Activated CD8-positive, alpha-beta T cell treated with anti-CD3 and anti-CD28 coated beads, Interleukin-2, amount 10 ng/mL, durations not matched to agents 7 days and 5 days (primary cell): ENCODE data around the gene EXOSC5. TPM values are rescaled to one million over a fixed set of nuclear protein-coding genes. Genes with fewer than 3 reads are reported as not detected.
"Not testable (repeated sequence)": the region's sequence is repeated elsewhere in the genome, so short reads cannot be mapped to it uniquely, and the experiment has no call there.

Source experiments
- ATAC-seq: fragments of 150-1000 bp; cut with Tn5 transposase; one replicate; pipeline ENCODE4 v1.10.0; 2021; ENCODE audit warnings: moderate library complexity
- CTCF ChIA-PET: fragments of 350-600 bp; sonication (Branson Sonifier 250); formaldehyde crosslinking; loops from one replicate; lab custom pipeline; 2021; ENCODE audit warnings: antibody characterized with exemption; lab: Charles Lee
- POLR2A ChIA-PET: fragments of 350-600 bp; sonication (Branson Sonifier 250); formaldehyde crosslinking; loops from one replicate; lab custom pipeline; 2021; ENCODE audit warnings: antibody characterized with exemption; lab: Charles Lee
- DNase-seq: peaks from one replicate; pipeline ENCODE4 v3.0.0-alpha.2; 2020
- H3K27ac Mint-ChIP-seq: one replicate; pipeline ENCODE4 v1.8.0; 2021; ENCODE audit warnings: mild to moderate bottlenecking, mixed read lengths
- H3K27me3 Mint-ChIP-seq: one replicate; pipeline ENCODE4 v1.8.0; 2021; ENCODE audit warnings: low read depth, mixed read lengths
- H3K36me3 Mint-ChIP-seq: one replicate; pipeline ENCODE4 v1.8.0; 2021; ENCODE audit warnings: low read depth, mixed read lengths
- H3K4me1 Mint-ChIP-seq: one replicate; pipeline ENCODE4 v1.8.0; 2021; ENCODE audit warnings: low read depth, mixed read lengths
- H3K4me3 Mint-ChIP-seq: one replicate; pipeline ENCODE4 v1.8.0; 2021; ENCODE audit warnings: mild to moderate bottlenecking, mixed read lengths
- H3K9me3 Mint-ChIP-seq: one replicate; pipeline ENCODE4 v1.8.0; 2022; ENCODE audit warnings: mixed read lengths; ENCODE audit not compliant: insufficient read depth
- total RNA-seq, 2 experiments: library from RNA; stranded (reverse); gene quantifications; one replicate each; pipeline ENCODE4 v1.2.3, GENCODE V29; 2021

Gene EXOSC5
- total RNA-seq, 2 experiments from 2014 or later, result 25.3 to 26.6 TPM

DNA sequence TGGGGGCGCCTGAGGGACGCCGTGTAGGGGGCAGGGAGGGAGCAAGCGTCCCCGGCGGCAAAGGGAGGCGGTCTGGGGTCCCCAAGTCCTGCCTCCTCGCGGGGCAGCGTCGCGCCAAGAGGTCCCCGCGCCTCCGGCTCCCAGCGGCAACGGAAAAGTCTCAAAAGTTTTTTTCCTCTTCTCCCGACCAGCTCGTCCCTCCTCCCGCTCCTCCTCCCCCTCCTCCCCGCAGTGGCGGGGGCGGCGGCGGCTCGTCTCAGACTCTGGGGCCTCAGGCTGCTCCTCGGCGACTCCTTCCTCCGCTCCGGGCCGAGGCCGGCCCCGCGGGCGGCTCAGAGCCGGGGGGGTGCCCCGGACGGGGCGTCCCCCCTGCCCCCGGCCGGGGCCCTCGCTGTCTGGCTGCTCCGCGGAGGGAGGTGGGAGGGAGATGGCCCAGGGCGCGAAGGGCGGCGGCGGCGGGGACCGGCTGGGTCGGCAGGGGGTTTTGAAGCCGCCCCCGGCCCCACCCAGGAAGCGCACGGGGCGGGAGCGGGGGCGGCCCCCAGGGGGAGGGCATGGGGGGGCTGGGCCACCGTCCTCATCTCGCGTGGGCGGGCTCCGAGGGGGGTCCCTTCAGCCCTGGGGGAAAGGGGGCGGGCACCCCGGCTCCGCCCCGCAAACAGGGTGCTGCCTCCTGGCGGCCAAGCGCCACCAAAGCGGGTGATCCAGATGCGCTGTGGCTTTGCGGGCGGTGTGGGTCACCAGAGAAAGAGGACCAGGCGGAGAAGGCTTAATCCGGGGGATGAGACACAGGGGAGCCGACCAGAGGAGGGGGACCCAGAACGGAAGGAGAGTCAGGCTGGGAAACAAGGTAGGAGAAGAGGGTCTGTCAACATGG, 43.5 kb downstream of the EXOSC5 start, which contains the start of gene TGFB1:
TSS of gene TGFB1 (minus strand) at position 457 of the 877 bp plus-strand sequence. CDS start 878 bp downstream, outside the sequence.
- DNase-seq (peak; percentile 95), ATAC-seq (peak; percentile 54)
- Mint-ChIP-seq H3K4me3 (peak within 1 kb of the TSS; percentile 90), H3K27me3 (no peaks in the 10 kb centered on the region), H3K4me1 (peaks cover 66% of the 10 kb centered on the region), H3K36me3 (peaks cover 51% of the 10 kb centered on the region), H3K27ac (peak within 1 kb of the TSS; percentile 98), H3K9me3 (no peaks in the 10 kb centered on the region)
- ChIA-PET POLR2A (interaction anchor here (1.5 to 3.1 kb wide), 5 partner anchors 10 to 91 kb away, joined by 5 to 27 read pairs (median 13); partner anchors contain the start of gene B9D2), CTCF (interaction anchor here (0.6 to 3.2 kb wide), 7 partner anchors 10 to 91 kb away, joined by 3 to 31 read pairs (median 6); partner anchors contain the start of gene B9D2)

DNA sequence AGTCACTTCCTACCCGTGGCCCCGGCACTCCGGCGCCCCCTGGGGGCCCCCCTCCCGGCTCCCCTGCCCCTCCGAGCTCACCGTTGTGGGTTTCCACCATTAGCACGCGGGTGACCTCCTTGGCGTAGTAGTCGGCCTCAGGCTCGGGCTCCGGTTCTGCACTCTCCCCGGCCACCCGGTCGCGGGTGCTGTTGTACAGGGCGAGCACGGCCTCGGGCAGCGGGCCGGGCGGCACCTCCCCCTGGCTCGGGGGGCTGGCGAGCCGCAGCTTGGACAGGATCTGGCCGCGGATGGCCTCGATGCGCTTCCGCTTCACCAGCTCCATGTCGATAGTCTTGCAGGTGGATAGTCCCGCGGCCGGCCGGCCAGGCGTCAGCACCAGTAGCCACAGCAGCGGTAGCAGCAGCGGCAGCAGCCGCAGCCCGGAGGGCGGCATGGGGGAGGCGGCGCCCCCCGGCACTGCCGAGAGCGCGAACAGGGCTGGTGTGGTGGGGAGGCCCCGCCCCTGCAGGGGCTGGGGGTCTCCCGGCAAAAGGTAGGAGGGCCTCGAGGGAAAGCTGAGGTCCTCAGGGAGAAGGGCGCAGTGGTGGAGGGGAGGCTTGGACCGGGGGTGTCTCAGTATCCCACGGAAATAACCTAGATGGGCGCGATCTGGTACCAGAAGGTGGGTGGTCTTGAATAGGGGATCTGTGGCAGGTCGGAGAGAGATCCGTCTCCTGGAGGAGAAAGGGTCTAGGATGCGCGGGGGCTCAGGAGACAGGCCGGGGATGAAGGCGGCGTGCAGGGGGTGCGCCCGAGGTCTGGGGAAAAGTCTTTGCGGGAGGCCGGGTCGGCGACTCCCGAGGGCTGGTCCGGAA, 44.3 kb downstream of the EXOSC5 start:
- POLR2A ChIA-PET, result interaction anchor here (0.6 to 3.1 kb wide), 9 partner anchors 11 to 150 kb away, joined by 3 to 27 read pairs (median 6); partner anchors contain the start of gene B9D2
- Mint-ChIP-seq H3K27me3 (no peaks in the 10 kb centered on the region), H3K27ac (peak overlapping the region; percentile 98), H3K4me1 (peaks cover 64% of the 10 kb centered on the region), H3K36me3 (peaks cover 57% of the 10 kb centered on the region), H3K4me3 (peak overlapping the region; percentile 90), H3K9me3 (no peaks in the 10 kb centered on the region)
- ATAC-seq (peak; percentile 12), DNase-seq (peak; percentile 85)
- CTCF ChIA-PET, result interaction anchor here (0.6 to 3.2 kb wide), 14 partner anchors 11 to 90 kb away, joined by 3 to 31 read pairs (median 4); partner anchors contain the start of genes B9D2, CCDC97, DMAC2 and HNRNPUL1

DNA sequence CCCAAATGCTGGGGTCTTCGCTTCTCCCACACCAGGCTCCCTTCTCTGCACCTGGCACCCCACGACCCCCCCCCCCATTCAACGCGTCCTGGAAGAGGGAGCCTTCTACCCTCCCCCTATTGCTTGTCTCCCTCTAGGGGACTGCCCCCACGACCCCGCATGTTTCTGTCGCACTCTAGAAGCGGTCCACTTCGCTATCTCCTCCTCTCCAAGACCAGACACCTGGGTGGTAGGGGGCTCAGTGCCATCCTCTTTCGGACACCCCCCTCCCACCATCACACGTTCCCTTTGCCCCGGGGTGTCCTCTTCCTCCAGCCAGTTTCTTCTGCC, 44.9 kb downstream of the EXOSC5 start:
- Mint-ChIP-seq H3K9me3 (no peaks in the 10 kb centered on the region), H3K4me1 (peaks cover 58% of the 10 kb centered on the region), H3K27me3 (no peaks in the 10 kb centered on the region), H3K27ac (peak overlapping the region; percentile 98), H3K36me3 (peaks cover 61% of the 10 kb centered on the region), H3K4me3 (peak overlapping the region; percentile 90)
- DNase-seq, result no peak
- ATAC-seq, result no peak
- ChIA-PET POLR2A (interaction anchor here (0.6 to 3.1 kb wide), 9 partner anchors 11 to 149 kb away, joined by 3 to 27 read pairs (median 6); partner anchors contain the start of gene B9D2), CTCF (interaction anchor here (0.6 to 3.2 kb wide), 13 partner anchors 9 to 89 kb away, joined by 3 to 31 read pairs (median 6); partner anchors contain the start of genes B9D2, CCDC97, DMAC2 and HNRNPUL1)

GRCh38 chr19:41351339-41352245, 45.6 kb downstream of the EXOSC5 start:
- Mint-ChIP-seq H3K27me3 (no peaks in the 10 kb centered on the region), H3K4me3 (peak overlapping the region; percentile 90), H3K27ac (peak overlapping the region; percentile 98), H3K4me1 (peaks cover 51% of the 10 kb centered on the region), H3K9me3 (no peaks in the 10 kb centered on the region), H3K36me3 (peaks cover 58% of the 10 kb centered on the region)
- ChIA-PET POLR2A (interaction anchor here (0.6 to 3.1 kb wide), 13 partner anchors 10 to 148 kb away, joined by 3 to 27 read pairs (median 4); partner anchors contain the start of genes B9D2 and CCDC97), CTCF (interaction anchor here (0.6 to 3.2 kb wide), 17 partner anchors 9 to 247 kb away, joined by 3 to 31 read pairs (median 4); partner anchors contain the start of genes B9D2, CCDC97, DMAC2 and HNRNPUL1)
- peak; percentile 60 for ATAC-seq
- peak; percentile 89 for DNase-seq

DNA sequence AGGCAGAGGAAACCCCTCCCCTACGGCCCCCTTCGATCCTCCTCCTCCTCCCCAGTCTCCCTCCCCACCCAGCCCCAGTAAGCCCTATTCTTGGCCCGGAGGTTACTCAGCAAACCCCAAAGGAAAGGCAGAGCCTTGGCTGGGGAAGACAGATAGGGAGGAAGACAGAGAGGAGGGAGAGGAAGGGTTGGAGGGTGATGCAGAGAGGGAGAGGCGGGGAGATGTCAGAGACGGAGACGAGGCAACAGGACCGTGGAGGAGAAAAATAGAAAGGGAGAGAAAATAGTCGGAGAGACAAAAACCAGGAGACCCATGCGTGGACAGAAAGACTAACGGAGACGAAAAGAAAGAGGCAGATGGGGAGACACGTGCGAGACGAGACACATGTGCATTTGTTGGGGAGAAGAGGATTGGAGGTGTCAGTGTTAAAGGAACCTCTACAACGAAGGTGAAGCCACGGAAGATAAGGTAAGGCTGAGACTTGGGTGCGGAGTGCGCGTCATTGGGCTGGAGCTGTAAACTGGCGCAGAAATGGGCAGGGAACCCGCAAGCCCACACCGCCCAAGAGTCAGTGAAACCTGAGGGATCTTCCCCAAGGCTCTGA, 46.3 kb downstream of the EXOSC5 start:
- H3K36me3 Mint-ChIP-seq, result peaks cover 59% of the 10 kb centered on the region
- peaks cover 47% of the 10 kb centered on the region for H3K4me1 Mint-ChIP-seq
- H3K27ac Mint-ChIP-seq, result peak overlapping the region; percentile 98
- peak overlapping the region; percentile 90 for H3K4me3 Mint-ChIP-seq
- DNase-seq (no peak), ATAC-seq (no peak)
- POLR2A ChIA-PET, result interaction anchor here (0.7 to 3.1 kb wide), 8 partner anchors 13 to 88 kb away, joined by 3 to 27 read pairs (median 6); partner anchors contain the start of genes B9D2 and CCDC97
- CTCF ChIA-PET, result interaction anchor here (0.6 to 3.2 kb wide), 9 partner anchors 8 to 246 kb away, joined by 3 to 31 read pairs (median 3); partner anchors contain the start of genes B9D2 and HNRNPUL1
- no peaks in the 10 kb centered on the region for H3K27me3 Mint-ChIP-seq
- H3K9me3 Mint-ChIP-seq, result no peaks in the 10 kb centered on the region

- Mint-ChIP-seq H3K36me3 (peaks cover 73% of the 10 kb centered on the region), H3K4me1 (peaks cover 61% of the 10 kb centered on the region)
- ChIA-PET POLR2A (interaction anchor here (0.7 to 1.5 kb wide), 2 partner anchors 20 to 64 kb away, joined by 3 to 4 read pairs; no protein-coding TSS in a partner anchor), CTCF (interaction anchor here (1.2 kb wide), 1 partner anchor 38 kb away, joined by 3 read pairs; no protein-coding TSS in a partner anchor)
- ATAC-seq, H3K27me3 Mint-ChIP-seq, H3K4me3 Mint-ChIP-seq, H3K9me3 Mint-ChIP-seq, DNase-seq, H3K27ac Mint-ChIP-seq: not testable (repeated sequence)
Measured at GRCh38 chr19:41346916-41347315, 50.2 kb downstream of the EXOSC5 start.

- peaks cover 71% of the 10 kb centered on the region for H3K36me3 Mint-ChIP-seq
- no peaks in the 10 kb centered on the region for H3K27me3 Mint-ChIP-seq
- no peaks in the 10 kb centered on the region for H3K9me3 Mint-ChIP-seq
- ChIA-PET POLR2A (interaction anchor here (0.6 kb wide), 1 partner anchor 21 kb away, joined by 3 read pairs; no protein-coding TSS in a partner anchor), CTCF (no interaction called here)
- H3K4me1 Mint-ChIP-seq, result peaks cover 61% of the 10 kb centered on the region
- DNase-seq (no peak), ATAC-seq (no peak)
- peak overlapping the region; percentile 60 for H3K27ac Mint-ChIP-seq
- H3K4me3 Mint-ChIP-seq, result no peak overlapping the region
Measured at GRCh38 chr19:41344162-41344561, 53.0 kb downstream of the EXOSC5 start.

DNA sequence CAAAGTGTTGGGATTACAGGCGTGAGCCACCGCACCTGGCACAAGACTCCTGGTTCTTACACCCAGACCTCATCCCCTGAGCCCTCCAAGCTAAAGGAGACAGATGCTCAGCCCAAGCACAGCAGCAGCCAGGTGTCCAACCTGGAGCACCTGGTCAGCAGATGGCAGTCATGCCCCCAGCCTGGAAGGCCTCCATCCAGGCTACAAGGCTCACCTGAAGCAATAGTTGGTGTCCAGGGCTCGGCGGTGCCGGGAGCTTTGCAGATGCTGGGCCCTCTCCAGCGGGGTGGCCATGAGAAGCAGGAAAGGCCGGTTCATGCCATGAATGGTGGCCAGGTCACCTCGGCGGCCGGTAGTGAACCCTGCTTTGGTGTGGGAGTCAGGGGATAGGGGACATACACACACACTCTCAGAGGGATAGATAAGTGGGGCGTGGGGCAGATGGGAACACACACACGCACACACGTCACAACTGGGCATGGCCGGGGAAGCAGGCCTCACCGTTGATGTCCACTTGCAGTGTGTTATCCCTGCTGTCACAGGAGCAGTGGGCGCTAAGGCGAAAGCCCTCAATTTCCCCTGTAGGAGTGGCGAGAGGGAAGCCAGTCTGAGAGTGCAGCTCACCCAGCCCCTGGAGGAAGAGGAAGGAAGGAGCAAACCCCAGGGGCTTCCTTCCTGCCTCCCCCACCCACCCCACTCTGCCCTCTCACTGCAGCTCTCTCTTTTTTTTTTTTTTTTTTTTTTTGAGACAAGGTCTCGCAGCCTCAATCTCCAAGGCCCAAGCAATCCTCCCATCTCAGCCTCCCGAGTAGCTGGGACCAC, 55.3 kb downstream of the EXOSC5 start:
- Mint-ChIP-seq H3K4me3 (peak overlapping the region; percentile 40), H3K36me3 (peaks cover 67% of the 10 kb centered on the region), H3K4me1 (peaks cover 54% of the 10 kb centered on the region), H3K27ac (peak overlapping the region; percentile 73), H3K9me3 (no peaks in the 10 kb centered on the region), H3K27me3 (no peaks in the 10 kb centered on the region)
- ATAC-seq (peak; percentile 68), DNase-seq (peak; percentile 58)
- ChIA-PET POLR2A (interaction anchor here (0.9 kb wide), 1 partner anchor 11 kb away, joined by 5 read pairs; no protein-coding TSS in a partner anchor), CTCF (interaction anchor here (1.1 to 1.4 kb wide), 4 partner anchors 9 to 78 kb away, joined by 3 read pairs; partner anchors contain the start of gene HNRNPUL1)

DNA sequence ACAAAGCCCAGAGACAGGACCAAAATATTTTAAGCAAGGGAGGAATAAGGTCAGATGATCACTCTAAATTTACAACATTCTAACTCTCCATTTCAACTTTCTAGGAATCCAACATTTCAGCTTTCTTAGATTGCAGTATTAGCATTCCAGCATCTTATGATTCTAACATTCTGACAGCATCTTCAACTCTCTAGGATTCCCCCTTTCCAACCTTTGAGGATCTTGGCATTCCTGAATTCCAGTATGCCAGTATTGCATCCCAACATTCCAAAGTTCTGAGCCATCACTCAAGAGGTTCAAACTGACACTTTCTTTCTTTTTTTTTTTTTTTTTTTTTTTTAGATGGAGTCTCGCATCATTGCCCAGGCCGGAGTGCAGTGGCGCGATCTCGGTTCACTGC, 57.2 kb downstream of the EXOSC5 start:
- Mint-ChIP-seq H3K27me3 (no peaks in the 10 kb centered on the region), H3K36me3 (peaks cover 67% of the 10 kb centered on the region), H3K9me3 (no peaks in the 10 kb centered on the region), H3K4me3 (no peak overlapping the region), H3K4me1 (peaks cover 60% of the 10 kb centered on the region), H3K27ac (peak overlapping the region; percentile 56)
- ChIA-PET POLR2A (no interaction called here), CTCF (no interaction called here)
- no peak for DNase-seq
- no peak for ATAC-seq
